Measurements from ENCODE around the gene PGBD5.

Gene PGBD5

DNA sequence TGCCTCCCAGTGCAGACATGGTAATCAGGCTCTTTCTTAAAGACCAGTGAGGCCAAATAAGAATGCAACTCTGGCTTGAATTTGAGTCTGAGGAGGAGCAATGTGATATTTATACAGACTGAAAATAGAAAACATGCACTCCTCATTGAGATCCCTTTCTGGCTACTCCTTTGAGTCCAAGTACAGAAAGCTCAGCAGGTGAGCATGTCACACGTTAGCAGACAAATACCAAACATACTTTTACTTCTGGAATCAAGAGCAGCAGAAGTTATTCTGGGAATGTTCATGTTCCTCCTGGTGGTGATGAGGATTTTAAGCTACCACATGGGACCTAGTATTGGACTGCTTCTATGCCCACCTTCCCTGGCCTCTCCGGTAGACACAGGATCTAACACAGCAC, 48.3 kb downstream of the PGBD5 start:
- DNase-seq (ENCODE audit: low read depth in 3 of 3, low spot score in 1 of 3): no peak

DNA sequence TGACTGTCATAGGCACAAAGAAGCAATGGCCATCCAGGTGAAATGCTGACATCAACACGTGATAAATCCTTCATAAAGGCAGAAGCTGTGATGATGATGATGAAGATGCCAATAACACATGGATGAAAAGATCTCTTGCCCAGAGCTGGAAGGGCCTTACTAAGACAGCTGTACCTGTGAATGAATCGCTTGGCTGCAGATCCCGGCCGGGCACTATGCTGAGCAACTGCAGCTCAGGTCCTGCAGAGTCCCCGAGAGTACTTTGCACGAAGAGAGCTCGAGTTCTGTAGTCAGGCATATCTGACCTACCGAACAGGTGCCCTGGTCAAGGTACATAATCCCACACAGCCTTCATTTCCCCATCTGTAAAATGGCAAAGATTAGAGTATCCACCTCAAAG, 48.8 kb downstream of the PGBD5 start:
- no peak for DNase-seq (ENCODE audit: low read depth in 3 of 3, low spot score in 1 of 3)

DNA sequence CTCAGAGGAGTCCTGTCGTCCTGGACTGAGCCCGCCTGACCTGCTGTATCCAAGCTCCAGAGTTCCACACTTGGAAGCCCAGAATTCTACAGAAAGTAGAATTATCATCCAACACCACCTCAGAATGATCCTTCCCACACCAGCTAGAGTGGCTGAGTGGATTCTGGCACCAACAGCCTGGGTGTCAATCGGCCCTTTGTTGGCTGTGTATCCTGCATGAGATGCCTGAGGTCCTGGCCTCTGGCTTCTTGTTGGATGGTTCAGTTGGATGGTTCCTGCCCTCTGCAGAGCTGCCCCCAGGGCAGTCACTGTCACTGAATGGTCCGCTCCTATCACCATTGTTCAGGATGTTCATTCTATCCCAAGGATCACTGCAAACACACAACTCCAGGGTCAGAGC, 49.8 kb downstream of the PGBD5 start:
- DNase-seq (ENCODE audit: low read depth in 3 of 3, low spot score in 1 of 3): no peak

DNA sequence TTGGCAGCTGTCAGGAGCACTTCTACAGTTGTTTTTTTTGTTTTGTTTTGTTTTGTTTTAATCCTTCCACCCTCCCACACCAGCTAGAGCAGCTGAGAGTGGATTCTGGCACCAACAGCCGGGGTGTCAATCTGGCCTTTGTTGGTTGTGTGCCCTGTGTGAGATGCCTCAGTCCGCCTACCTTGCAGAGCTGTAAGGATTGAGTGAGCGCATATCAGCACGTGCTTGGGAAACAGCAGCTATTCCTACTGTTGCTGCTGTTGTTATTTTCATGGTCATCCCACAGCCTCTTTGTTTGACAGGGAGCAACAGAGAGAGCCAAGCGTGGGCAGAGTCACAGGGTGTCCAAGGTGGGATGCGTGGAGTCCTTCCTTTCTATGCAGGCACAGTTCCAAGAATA, 50.4 kb downstream of the PGBD5 start:
- no peak for DNase-seq (ENCODE audit: low read depth in 3 of 3, low spot score in 1 of 3)

DNA sequence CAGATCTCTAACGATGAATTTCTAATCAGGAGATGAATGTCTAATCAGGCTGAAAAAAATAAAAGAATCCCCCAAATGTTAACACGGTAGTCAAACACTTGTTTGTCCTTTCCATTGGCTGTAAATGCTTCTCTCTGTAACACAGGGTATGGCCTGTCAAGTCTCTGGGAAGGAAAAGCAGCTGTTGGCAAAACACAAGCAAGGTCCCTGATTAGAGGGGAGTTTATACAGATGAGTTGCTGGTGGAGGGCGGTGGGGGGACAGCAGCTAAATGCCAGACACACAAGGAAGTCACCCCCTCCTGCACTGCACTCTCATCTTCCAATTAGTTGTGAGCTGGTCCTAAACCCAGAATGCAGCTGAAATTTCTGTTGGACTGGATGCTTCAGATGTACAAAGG, 51.0 kb downstream of the PGBD5 start:
- no peak for DNase-seq (ENCODE audit: low read depth in 3 of 3, low spot score in 1 of 3)

DNA sequence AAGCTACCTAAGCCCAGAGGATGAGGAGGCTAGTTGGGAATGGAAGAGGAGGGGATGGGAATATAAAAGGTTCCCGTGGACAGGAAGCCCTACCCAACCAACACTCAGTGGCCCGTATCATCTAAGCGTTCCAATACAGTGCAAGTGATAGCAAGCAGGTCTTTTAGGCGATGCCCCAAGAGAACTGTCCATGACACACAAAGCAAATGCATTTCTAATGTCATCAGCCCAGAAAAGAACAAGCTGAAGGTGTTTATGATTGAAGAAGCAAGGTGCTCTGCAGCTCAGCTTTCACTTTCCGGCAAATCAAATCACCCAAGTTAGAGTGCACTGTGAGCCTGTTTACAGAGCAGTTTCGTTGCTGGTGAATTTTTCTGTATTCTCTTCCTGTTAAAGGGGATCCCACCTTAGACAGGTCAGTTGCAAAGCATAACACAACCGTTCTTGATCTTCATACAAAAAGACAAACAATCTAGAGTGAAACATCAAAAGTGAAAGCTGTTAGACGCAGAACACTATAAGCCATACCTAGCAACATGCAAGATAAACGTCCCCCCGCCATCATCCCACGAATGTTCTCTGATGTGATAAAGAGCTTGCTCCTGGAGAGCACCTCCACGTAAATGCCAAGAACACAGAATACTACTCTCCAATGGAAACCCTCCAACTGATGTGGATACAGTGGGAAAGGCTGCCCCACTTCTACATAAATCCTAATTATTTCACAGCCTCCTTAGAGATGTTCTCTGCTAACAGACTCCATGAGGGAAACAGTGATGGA, 54.0 kb downstream of the PGBD5 start:
- DNase-seq (ENCODE audit: low read depth in 3 of 3, low spot score in 1 of 3): no peak

DNA sequence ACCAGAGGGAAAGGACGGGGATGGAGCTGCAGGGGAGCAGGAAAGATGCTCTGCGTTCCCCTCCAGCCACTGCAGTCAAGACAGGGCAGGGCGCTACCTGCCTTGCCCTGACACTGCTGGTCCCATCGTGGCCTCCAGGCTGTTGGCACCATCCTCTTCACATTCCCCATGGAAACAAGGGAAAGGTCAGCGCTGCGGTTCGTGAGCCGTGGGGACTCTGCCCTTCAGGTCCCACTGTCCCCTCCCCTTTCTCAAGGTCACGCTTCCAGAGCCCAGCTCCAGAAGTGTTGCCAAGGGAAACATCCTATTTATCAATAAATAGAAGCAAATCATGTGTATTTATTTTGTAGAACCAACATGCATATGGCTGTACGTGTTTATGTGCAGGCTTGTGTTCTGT, 56.0 kb downstream of the PGBD5 start:
- no peak for DNase-seq (ENCODE audit: low read depth in 3 of 3, low spot score in 1 of 3)

DNA sequence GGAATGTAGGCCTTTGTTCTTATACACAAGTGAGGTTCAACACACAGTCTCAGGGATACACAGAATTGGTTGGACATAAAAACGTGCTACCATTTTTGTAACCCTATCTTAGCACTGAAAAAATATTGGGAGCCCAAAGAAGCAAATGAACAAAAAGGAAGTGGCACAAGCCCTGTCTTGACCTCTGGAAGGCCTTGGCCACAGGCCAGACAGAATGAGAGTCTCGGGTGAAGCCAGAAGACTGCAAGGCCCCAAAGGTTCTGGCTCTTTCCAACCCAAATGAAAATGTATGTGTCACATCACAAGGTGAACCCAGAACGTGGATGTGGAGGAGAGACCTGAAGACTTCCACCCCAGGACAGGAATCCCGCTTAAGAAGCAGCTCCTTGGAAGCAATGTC, 57.3 kb downstream of the PGBD5 start:
- DNase-seq (ENCODE audit: low read depth in 3 of 3, low spot score in 1 of 3): no peak

DNA sequence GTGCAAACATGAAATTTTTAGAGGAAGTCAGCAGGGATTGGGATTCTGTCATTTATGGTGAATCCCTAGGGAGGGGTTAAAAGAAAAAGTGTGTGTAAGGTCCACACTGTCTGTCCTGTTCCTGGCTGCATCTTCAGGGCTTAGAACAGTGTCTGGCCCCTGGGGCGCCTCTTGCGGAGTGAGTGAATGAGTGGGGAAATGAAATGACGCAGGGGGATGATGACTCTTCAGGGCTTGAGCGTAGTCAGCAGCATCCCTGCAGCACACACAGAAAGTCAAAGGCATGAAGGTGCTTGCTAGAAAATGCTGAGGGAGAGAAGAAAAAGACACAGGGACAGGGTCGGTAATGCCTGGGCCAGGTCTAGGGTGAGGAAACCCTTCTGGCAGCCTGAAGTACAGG, 57.8 kb downstream of the PGBD5 start:
- DNase-seq (ENCODE audit: low read depth in 3 of 3, low spot score in 1 of 3): no peak

DNA sequence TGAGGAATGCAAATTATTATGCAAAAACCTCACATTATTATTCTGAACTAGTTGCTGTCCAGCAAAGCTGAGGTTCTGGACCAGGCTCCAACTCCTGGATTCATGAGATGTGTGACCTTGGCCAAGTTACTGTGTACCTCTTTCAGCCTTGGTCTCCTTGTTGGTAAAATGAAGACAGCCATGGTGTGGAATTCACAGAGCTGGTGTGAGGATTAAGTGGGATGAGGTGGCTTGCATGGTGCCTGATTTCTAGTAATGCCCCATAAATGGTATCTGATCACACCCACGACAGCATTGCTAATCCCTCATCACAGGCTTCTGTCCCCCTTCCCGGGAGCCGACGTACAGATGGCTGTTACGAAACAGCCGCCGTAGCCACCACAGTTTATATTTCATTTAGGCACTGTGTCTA, 59.6 kb downstream of the PGBD5 start:
- no peak for DNase-seq (ENCODE audit: low read depth in 3 of 3, low spot score in 1 of 3)

DNA sequence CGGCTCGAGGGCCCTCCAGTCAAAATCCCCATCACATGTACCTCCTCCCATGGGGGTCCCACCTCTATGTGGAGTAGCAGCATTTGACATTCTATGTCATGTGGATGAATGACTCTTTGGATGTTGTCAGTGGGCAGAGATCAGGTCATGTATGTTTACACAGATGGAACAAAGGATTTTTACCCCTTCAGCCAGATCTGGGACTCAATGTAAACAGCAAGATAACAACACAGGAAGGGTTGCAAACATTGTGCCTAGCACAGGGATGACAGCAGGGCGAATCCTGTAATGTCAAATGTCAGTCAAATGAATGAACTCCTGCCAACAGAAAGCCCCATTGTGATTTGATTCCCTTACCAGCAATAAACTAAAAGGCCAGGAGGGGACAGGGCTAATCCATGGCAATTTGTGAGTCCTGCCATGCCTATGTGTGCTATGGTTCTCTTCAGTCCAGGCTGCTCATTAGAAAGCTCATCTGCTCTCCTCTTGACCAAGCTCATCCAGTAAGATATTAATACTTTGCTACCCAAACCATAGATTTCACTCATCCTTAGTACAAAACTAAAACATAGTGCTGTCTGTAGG, 60.3 kb downstream of the PGBD5 start:
- no peak for DNase-seq (ENCODE audit: low read depth in 3 of 3, low spot score in 1 of 3)

DNA sequence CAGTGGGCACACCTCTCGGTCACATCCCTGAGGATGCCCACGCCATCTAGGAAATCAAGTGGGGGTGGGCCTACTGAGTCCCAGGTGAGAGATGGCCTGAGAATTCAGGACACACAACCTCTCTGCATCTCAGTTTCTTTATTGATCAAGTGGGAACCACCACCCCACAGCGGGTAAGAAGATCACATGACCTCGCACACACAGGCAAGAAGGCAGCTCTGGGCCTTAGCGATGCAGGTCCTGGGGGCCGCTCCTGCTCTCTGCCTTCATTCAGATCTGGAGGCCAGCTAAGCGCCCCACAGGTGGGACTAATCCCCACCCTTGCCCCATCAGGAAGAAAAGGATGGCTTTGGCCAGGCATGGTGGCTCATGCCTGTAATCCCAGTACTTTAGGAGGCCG, 63.2 kb downstream of the PGBD5 start:
- DNase-seq (ENCODE audit: low read depth in 3 of 3, low spot score in 1 of 3): no peak

DNA sequence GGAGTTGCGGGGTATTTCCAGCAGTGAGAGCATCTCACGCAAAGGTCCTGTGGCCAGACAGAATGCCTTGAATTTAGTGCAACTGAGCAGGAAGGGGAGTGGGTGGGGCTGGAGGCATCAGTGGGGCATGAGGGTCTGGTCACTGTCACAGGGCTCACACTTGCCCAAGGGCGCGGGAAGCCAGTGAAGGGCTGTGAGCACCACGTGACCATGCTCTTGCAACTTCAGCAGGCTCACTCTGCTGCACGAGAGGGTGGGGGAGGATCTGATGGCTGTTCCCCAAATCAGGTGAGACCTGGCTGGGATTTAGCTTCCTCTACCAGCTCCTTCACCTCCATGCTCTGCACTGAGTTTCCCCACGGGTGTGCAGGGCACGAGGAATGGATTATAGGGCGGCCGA, 64.2 kb downstream of the PGBD5 start:
- no peak for DNase-seq (ENCODE audit: low read depth in 3 of 3, low spot score in 1 of 3)

DNA sequence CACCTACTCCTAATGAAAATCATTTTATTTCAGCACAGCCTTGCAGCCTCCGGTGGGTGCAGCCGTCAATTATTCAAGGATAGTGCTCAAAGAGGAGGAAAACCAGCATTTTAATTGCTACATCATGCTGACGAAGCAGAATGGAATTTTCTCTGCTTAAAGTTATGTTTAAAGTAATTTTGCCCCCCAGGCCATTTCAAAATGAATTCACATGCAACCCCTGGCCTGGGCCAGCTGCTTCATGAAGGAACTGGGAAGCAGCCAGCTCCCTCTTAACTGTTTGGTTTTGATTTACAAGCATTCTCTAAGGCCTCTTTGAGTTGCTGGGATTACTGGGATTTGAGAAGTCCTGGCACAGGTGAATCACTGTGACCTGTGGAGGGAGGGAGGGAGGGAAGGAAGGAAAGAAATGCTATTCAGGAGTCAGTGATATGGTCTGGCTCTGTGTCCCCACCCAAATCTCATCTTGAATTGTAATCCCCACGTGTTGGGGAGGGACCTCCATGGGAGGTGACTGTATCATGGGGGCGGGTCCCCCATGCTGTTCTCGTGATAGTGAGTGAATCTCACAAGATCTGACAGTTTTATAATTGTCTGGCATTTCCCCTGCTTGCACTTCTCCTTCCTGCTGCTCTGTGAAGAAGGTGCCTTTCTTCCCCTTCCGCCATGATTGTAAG, 66.0 kb downstream of the PGBD5 start:
- no peak for DNase-seq (ENCODE audit: low read depth in 3 of 3, low spot score in 1 of 3)

DNA sequence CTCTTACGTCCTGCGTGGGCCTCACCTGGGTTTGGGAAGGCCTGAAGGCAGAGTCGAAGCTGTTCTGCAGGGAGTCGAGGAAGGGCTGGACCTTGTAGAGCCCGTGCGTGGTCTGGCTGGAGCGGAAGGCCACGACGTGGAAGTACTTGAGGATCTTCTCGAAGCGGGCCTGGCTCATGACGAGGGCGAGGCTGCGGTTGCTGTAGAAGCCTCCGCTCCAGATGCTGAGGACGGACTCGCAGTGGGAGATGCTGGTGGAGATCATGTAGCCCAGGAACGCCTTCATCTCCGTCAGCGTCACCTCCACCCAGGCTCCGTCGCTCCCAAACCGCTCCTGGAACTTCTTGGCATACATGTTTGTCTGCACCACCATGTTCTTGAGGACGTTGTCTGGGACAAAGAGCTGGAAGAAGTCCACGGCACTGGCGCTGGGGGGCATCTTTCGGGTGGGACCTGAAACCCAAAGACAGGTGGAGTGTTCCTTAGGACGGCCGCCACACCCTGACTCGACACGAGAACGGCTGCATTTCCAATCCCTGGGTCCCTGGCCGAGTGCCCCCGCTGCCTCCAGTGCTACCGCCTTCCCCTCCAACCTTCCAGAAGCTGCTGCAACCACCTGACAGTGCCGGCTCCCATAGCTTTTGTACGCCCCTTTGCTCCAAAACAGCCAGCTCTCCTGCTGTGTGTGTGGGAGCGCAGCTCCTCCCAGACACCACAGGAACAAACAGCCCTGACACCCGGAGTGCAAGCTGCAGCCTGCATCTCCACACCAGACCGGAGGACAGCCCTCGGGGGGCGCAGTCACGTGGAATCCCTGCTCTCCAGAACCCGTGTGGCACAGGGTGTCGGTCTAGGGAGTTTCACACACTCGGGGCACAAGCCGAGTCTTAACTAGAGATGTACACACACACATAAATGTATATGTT, 69.0 kb downstream of the PGBD5 start:
- no peak for DNase-seq (ENCODE audit: low read depth in 3 of 3, low spot score in 1 of 3)

DNA sequence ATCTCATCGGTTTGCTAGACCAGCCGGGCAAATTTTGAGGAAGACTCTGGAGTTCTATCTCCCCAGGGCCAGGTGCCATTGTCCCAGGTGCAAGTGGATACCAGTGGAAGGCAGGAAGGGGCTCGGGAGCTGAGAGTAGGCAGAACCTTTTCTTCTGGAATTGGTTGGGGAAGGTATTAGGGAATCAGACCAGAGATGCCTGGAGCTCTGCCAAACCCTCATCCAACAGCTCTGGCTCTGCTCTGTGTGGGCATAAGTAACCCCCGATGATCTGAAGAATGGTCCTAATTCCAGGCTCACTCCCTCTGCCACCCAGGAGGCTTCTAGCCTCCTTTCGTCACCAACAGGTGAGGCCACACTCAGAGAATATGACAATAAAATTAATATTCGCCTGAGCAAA, 69.9 kb downstream of the PGBD5 start:
- no peak for DNase-seq (ENCODE audit: low read depth in 3 of 3, low spot score in 1 of 3)

DNA sequence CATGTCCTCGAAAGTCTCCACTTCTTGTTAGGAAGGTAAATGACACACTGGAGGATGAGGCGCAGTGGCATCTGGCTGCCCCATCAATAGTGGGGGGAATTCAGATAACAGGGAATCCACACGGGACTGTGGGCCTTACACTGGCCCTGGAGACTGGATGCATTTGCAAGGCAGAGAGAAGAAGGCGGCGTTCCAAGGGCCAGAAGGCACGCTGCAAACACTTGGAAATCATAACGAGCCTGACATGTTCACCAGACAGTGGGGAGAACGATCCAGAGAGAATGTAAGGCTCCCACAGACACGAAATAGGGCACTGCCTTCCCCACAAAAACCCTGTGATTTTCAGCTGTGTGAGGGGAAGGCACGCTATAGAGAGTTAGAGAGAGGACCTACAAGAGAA, 70.5 kb downstream of the PGBD5 start:
- no peak for DNase-seq (ENCODE audit: low read depth in 3 of 3, low spot score in 1 of 3)

DNA sequence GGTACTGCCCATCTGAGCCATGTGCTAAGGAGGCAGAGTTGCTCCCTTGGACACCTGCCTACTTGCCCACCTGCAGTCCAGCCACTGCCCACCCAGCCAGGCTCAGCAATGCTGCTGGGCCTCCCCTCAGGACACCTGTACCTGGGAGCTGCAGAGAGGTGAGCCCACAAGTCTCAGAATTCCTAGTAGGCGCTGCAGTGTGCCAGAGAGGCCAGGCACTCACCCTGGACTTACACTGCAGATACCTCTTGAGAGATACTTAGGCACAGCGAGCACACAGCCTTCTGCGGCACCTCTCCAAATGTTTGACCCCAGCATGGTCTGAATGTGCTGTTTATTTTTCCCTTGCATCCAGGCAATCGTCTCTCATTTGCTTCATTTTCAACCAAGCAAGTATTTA, 71.0 kb downstream of the PGBD5 start:
- DNase-seq (ENCODE audit: low read depth in 3 of 3, low spot score in 1 of 3): no peak

DNA sequence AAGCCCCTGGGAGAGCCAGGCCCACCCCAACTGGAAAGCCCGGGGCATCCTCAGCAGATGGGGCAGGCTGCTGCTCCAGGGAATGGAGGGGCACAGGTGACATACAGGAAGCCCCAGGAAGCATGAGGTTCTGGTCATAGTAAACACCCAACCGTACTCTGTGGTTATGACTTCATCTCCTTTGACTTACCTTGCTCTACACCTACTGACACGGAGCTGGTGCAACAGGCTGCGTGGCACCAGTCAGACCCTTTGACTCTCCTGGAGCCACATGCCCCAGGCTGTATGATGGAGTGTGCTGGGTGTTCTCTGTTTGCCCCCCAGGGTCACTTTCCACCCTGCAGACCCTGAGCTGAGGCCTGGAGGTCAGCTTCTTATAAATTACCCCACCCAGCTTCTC, 72.1 kb downstream of the PGBD5 start:
- DNase-seq (ENCODE audit: low read depth in 3 of 3, low spot score in 1 of 3): no peak

DNA sequence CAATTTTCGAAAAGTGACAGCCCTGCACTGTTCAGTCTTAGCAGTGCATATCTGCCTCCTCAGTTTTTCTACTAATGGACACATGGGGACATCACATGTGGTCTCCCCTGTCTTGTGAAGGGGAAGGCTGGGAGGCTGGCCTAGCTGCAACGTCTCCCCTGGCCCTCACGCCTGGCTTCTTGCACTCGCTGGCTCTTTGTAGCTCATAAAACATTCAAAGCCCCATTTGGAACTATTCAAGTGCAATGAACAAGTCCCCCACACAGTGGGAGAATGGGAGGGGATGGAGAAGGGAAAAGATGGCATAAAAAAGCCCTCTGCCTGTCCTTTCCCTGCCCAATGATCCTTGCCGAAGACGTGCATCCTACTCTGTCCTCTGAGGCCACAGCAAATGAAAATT, 73.6 kb downstream of the PGBD5 start:
- DNase-seq (ENCODE audit: low read depth in 3 of 3, low spot score in 1 of 3): no peak

DNA sequence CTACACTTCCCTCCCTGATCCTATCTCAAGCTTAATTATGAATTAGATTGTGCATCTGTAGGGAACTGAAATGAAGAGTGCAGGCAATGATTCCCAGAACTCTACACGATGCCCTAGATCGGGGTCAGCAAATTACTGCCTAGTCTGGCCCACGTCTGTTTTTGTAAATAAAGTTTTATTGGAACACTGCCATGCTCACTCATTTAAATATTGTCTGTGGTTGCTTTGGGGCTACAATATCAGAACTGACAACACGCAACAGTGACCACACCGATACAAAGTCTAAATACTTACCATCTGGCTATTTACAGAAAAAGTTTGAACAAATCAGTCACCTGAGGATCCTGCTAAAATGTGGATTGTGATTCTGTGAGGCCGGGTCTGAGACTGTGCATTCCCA, 74.1 kb downstream of the PGBD5 start:
- DNase-seq (ENCODE audit: low read depth in 3 of 3, low spot score in 1 of 3): no peak

DNA sequence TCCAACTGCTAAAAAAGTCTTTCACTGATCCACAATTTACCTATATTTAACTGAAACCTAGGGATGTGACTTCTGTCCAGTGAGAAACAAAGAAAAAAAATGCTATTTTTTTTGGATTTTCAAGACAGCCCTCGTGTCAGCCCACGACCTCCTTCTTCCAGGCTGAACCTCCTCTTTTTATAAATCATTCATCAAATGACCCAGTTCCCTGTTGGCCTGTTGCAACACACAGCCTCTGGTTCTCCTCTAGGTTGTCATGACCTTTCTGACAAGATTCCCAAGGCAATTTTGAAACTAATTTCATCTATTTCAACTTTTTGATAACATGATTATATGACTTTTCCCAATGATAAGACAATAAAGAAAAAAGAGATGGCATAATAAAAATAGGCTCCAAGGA, 74.6 kb downstream of the PGBD5 start:
- no peak for DNase-seq (ENCODE audit: low read depth in 3 of 3, low spot score in 1 of 3)

Data from stimulated activated CD4-positive, alpha-beta T cell treated with anti-CD3 and anti-CD28 coated beads, TNF-alpha, amount 100 ng/mL, for 1 hour (primary cell).